Panc1 (cell line): ENCODE data around the gene RPRD2. TPM values are rescaled to one million over a fixed set of nuclear protein-coding genes. Genes with fewer than 3 reads are reported as not detected.

Experiments
- ATAC-seq: fragments of 200-7000 bp; cut with Tn5 transposase; 2 replicates; pipeline ENCODE4 v1.9.1; 2020; ENCODE audit warnings: mild to moderate bottlenecking, moderate library complexity
- BruUV-seq: library from RNA; stranded (reverse); fragments of 400-500 nt; replicated peaks from 2 replicates; lab custom pipeline; 2021; lab: Mats Ljungman, UMichigan
- CTCF ChIA-PET: fragments of 300-600 bp; sonication (Branson Sonifier 250); formaldehyde crosslinking; loops from one replicate; lab custom pipeline; 2022; ENCODE audit warnings: antibody characterized with exemption; lab: Charles Lee
- POLR2A ChIA-PET: fragments of 300-600 bp; sonication (Branson Sonifier 250); formaldehyde crosslinking; loops from one replicate; lab custom pipeline; 2022; ENCODE audit warnings: antibody characterized with exemption; lab: Charles Lee
- DNase-seq: peaks from one replicate; pipeline ENCODE4 v3.0.0-alpha.2; 2010; ENCODE audit warnings: low read depth, low spot score
- H3K27ac ChIP-seq: 2 replicates; pipeline ENCODE4 v1.5.1; 2011; ENCODE audit warnings: mild to moderate bottlenecking, low read length, inconsistent platforms
- H3K27me3 ChIP-seq: fragments of 200-500 bp; sonication (Bioruptor generic); 2 replicates; pipeline ENCODE4 v1.6.0; 2014; ENCODE audit warnings: low read length, inconsistent platforms; ENCODE audit not compliant: control insufficient read depth, insufficient read depth
- H3K36me3 ChIP-seq: fragments of 200-500 bp; sonication (Bioruptor generic); 2 replicates; pipeline ENCODE4 v1.5.1; 2014; ENCODE audit warnings: inconsistent platforms, mild to moderate bottlenecking, low read length, moderate library complexity; ENCODE audit not compliant: control insufficient read depth, insufficient read depth
- H3K4me1 ChIP-seq: 2 replicates; pipeline ENCODE4 v1.5.1; 2011; ENCODE audit warnings: inconsistent platforms, mild to moderate bottlenecking, low read length, moderate library complexity; ENCODE audit not compliant: control insufficient read depth, insufficient read depth
- H3K4me3 ChIP-seq, 2 experiments: 2 replicates each; pipeline ENCODE4 v1.5.1; 2011 to 2012; ENCODE audit warnings: low read depth in 2 of 2, low read length in 2 of 2, mild to moderate bottlenecking in 2 of 2, inconsistent platforms in 1 of 2, moderate library complexity in 1 of 2
- H3K9me3 ChIP-seq: fragments of 200-500 bp; sonication (Bioruptor generic); 2 replicates; pipeline ENCODE4 v1.5.1; 2014; ENCODE audit warnings: low read depth, mild to moderate bottlenecking, inconsistent platforms, low read length, moderate library complexity; ENCODE audit not compliant: control insufficient read depth, insufficient read depth
- CTCF ChIP-seq: fragments of 450-650 bp; IDR thresholded peaks from 2 replicates; pipeline ENCODE4 v1.5.1; 2017; ENCODE audit warnings: mild to moderate bottlenecking
- POLR2AphosphoS5 ChIP-seq: IDR thresholded peaks from 2 replicates; pipeline ENCODE4 v1.6.1; 2012; ENCODE audit warnings: mild to moderate bottlenecking, low read depth, low read length, moderate library complexity
- REST ChIP-seq, 2 experiments: IDR thresholded peaks; 2 replicates each; pipeline ENCODE4 v1.6.1; 2011 to 2012; ENCODE audit warnings: low read depth in 2 of 2, control low read depth in 1 of 2, low read length in 1 of 2, mild to moderate bottlenecking in 1 of 2, moderate library complexity in 1 of 2; ENCODE audit not compliant: insufficient read depth in 1 of 2
- SIN3A ChIP-seq: IDR thresholded peaks from 2 replicates; pipeline ENCODE4 v1.6.1; 2012; ENCODE audit warnings: low read depth, mild to moderate bottlenecking, low read length, moderate library complexity, borderline replicate concordance; ENCODE audit not compliant: insufficient read depth
- TCF7L2 ChIP-seq: IDR thresholded peaks from 2 replicates; pipeline ENCODE4 v1.6.1; 2011; ENCODE audit warnings: mild to moderate bottlenecking, low read depth, low read length, inconsistent platforms
- in situ Hi-C: cut with HindIII; loops from 2 replicates; pipeline ENCODE4 v1.10.0; 2016; ENCODE audit warnings: low sequenced_read_pairs, low pct_unique_long_range_greater_than_20kb
- intact Hi-C: fragments of 100-400 bp; cut with micrococcal nuclease; formaldehyde crosslinking; loops from one replicate; pipeline ENCODE4 v1.10.0; 2022; ENCODE audit not compliant: unreplicated experiment
- total RNA-seq: library from RNA; stranded (reverse); gene quantifications from one replicate; pipeline ENCODE4 v1.2.1, GENCODE V29; 2021; ENCODE audit not compliant: unreplicated experiment

RPRD2 gene
- total RNA-seq, 1 experiment from 2014 or later, result 28.3 TPM

GRCh38 chr1:150472601-150473200 is 108.8 kb downstream of the RPRD2 start:
- intact Hi-C loops, result no loop called here
- no peak for ATAC-seq

GRCh38 chr1:150473659-150474058 is 109.7 kb downstream of the RPRD2 start:
- Histone ChIP-seq H3K4me3 (no peak overlapping the region), H3K27me3 (no peaks in the 10 kb centered on the region), H3K4me1 (no peaks in the 10 kb centered on the region), H3K27ac (no peak overlapping the region), H3K9me3 (no peaks in the 10 kb centered on the region), H3K36me3 (peaks cover 6% of the 10 kb centered on the region)
- ChIA-PET CTCF (no interaction called here), POLR2A (no interaction called here)
- in situ Hi-C loops, result no loop called here
- ATAC-seq, result no peak
- intact Hi-C loops, result no loop called here
- no peak for DNase-seq
- BruUV-seq, result TSS peak; percentile 16
- no peak for TF ChIP-seq POLR2AphosphoS5
- no peak for TF ChIP-seq CTCF
- TF ChIP-seq SIN3A, result no peak
- TF ChIP-seq REST (IDR thresholded peaks at IDR 0.05; ENCODE audit: insufficient read depth in 1 of 2, low read depth in 2 of 2, low read length in 1 of 2), result no peak
- no peak for TF ChIP-seq TCF7L2

More at GRCh38 chr1:150472601-150473200, 108.8 kb downstream of the RPRD2 start:
- no peaks in the 10 kb centered on the region for H3K9me3 ChIP-seq
- POLR2A ChIA-PET, result no interaction called here
- no peak overlapping the region for H3K4me3 ChIP-seq
- no peak for DNase-seq
- in situ Hi-C loops, result no loop called here
- no peaks in the 10 kb centered on the region for H3K27me3 ChIP-seq
- CTCF ChIA-PET, result no interaction called here
- H3K27ac ChIP-seq, result no peak overlapping the region
- no TSS peak for BruUV-seq
- TF ChIP-seq REST (IDR thresholded peaks at IDR 0.05; ENCODE audit: insufficient read depth in 1 of 2, low read depth in 2 of 2, low read length in 1 of 2) (no peak), CTCF (no peak), TCF7L2 (no peak), POLR2AphosphoS5 (no peak), SIN3A (no peak)
- peaks cover 6% of the 10 kb centered on the region for H3K36me3 ChIP-seq
- H3K4me1 ChIP-seq, result no peaks in the 10 kb centered on the region
